Glomerular endothelial cell (primary cell): ENCODE data around the gene PGAM5. TPM values are rescaled to one million over a fixed set of nuclear protein-coding genes. Genes with fewer than 3 reads are reported as not detected.

Experiments
- total RNA-seq: library from RNA; depleted of rRNA; stranded (reverse); fragments of >200 nt; gene quantifications from 2 replicates; pipeline ENCODE4 v1.2.3, GENCODE V29; 2015

The PGAM5 gene
- total RNA-seq, 1 donor from 2014 or later, result 42.4 TPM

Other genes starting within 250 kb of the PGAM5 start
- gene FBRSL1, start 220.7 kb upstream of the PGAM5 start, total RNA-seq, result 13.9 and 24.0 TPM in 2 replicates
- not detected in 2 replicates for gene LRCOL1, start 100.3 kb upstream of the PGAM5 start, total RNA-seq
- gene P2RX2, start 92.1 kb upstream of the PGAM5 start, total RNA-seq, result not detected in 2 replicates
- 19.4 and 25.4 TPM in 2 replicates for gene POLE, start 23.5 kb upstream of the PGAM5 start, total RNA-seq
- 21.6 and 32.0 TPM in 2 replicates for gene PXMP2, start 23.3 kb upstream of the PGAM5 start, total RNA-seq
- 54.5 and 76.8 TPM in 2 replicates for gene ANKLE2, start 51.0 kb downstream of the PGAM5 start, total RNA-seq
- 80.7 and 110 TPM in 2 replicates for gene GOLGA3, start 118.0 kb downstream of the PGAM5 start, total RNA-seq
- 42.1 and 71.8 TPM in 2 replicates for gene CHFR, start 176.8 kb downstream of the PGAM5 start, total RNA-seq
- 5.7 and 6.2 TPM in 2 replicates for gene ZNF605, start 245.5 kb downstream of the PGAM5 start, total RNA-seq